ENCODE measurements around the gene MPP2. TPM values are rescaled to one million over a fixed set of nuclear protein-coding genes. Genes with fewer than 3 reads are reported as not detected.

The MPP2 gene
- total and polyA plus RNA-seq, 9 of the 15 experiments (the other 6 are each of a cell fraction or from before 2014, with no cell fraction given) = 0.04 to 1.0 (median 0.24) TPM

DNA sequence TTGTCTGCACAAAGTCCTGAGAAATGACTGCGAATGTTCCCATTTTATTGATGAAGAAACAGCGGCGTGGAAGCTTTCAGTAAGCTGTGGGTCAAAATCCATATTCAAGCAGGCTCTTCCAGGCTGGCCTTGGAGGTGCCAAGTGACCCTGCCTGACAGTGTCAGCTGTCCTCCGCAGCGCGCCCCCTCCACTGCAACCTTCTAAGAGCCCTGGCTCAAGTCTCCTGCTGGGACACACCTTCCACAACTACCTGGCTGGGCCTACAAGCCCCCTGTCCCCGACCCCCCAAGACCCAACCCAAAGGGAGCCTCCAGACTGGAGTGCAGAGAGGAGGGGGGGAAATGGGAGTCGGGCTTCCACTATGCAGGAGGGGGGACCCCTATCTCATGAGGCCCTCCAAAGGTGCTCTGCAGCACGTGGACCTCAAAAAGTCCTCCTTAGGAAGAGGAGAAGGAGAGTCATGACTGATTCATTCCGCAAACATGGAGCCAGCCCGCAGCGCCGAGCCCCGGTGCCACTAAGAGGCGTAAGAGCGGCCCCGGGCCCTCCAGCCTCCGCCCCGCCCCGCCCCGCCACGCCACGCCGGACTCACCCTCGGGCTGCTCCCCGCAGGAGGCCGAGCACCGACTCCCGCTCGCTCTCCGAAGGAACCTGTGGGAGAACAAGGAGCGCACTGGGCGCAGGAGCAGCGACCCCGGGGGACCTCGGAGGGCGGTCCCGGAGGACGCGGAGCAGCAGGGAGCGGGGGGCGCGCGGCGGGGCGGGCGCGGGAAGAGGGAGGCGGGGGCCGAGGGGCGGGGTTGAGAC, 75.0 kb downstream of the MPP2 start (continued):
- peak; percentile 48; the same call in 1 of the 2 replicates for TF ChIP-seq MGA (IDR thresholded peaks at IDR 0.05)

All from K562 (cell line).